DMS153 (cell line): ENCODE data around the gene TSPO.

ENCODE experiments used
- DNase-seq: peaks from one replicate; lab custom pipeline; 2025; lab: John Stamatoyannopoulos, UW

TSPO gene

DNA sequence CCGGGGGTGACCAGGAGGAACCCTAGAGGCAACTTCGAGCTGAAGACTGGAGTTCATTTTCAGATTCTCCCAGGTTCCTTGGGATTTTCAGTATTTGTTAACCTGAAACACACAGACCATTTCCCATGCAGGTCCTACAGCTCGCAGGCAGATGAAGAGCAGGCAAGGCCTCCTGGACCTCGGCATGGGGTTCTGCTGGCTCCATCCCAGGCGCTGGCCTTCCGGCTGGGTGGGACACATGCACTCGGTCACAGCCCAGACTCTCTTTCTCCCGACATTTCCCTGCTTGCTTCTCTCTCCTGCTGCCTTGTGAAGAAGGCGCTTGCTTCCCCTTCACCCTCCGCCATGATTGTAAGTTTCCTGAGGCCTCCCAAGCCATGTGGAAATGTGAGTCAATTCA, 51.0 kb downstream of the TSPO start:
- DNase-seq, result no peak

DNA sequence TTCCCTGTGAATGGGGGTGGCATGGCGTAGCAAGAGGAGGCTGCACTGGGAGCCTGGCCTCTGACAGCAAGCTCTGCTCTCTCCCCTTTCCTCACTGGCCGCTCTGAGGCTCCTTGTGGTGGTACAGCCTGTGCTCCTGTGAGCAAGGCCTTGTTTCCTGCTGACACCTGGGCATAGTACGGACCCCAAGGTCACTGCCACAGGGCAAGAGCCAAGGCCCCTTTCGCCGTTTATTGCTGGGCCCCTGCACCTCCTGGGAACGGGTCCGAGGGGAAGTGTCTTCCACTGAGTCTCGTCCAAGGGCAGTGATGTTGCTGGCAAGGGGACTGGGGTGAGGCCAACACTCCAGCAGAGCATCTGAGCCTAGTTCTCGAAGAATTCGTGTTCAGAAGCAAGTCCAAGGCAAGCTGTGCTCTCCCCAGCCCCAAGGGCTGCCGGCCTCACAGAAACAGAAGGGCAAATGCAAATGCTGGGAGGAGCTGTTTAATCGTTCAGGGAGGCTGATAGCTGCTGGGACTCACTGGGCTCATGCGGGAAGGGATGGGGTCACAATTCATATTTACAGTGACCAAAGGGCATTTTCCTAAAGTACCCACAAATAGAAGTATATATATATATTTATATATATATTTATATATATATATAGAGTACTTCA, 51.5 kb downstream of the TSPO start:
- DNase-seq, result no peak

DNA sequence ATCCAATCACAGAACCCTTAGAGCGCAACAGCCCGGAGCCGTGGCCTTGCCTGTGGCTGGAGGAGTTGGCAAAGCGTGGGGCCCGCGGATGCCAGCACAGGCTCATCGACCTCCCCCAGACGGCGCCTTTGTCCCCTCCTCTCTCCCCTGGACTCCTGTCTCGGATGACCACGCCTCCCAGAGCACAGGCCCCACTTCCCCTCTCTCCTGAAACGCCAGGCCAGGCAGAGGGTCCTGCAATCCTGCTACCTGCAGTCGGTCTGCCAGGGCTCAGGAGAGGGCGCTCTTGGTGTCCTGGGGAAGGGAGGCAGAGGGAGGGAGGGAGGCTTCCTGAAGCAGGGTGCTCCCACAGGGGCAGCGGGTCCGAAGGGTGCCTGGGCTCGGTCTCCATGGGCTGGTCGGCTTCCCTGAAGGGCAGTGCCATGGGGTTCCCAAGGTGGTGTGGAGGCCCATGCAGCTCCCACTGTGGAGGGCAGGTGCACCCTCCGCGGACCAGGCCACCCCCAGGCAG, 52.2 kb downstream of the TSPO start:
- no peak for DNase-seq

DNA sequence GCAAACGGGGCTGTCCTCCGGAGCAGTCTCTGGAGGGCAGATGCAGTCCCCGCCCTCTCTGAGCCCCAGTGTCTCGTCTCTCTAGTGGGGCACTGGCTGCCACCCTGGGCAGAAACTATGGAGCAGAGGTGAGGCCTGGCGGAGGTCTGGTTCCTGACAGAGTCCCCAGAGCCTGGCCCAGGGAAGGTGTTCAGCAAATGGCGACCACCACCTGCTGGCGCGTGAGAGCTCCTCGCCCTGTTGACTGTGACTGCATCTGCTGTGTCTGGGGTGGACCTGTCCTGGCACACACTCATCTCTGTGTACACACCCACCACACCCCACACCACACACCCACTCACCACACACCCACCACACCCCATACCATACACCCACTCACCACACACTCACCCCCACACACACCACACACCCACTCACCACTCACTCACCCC, 53.9 kb downstream of the TSPO start:
- DNase-seq, result no peak

DNA sequence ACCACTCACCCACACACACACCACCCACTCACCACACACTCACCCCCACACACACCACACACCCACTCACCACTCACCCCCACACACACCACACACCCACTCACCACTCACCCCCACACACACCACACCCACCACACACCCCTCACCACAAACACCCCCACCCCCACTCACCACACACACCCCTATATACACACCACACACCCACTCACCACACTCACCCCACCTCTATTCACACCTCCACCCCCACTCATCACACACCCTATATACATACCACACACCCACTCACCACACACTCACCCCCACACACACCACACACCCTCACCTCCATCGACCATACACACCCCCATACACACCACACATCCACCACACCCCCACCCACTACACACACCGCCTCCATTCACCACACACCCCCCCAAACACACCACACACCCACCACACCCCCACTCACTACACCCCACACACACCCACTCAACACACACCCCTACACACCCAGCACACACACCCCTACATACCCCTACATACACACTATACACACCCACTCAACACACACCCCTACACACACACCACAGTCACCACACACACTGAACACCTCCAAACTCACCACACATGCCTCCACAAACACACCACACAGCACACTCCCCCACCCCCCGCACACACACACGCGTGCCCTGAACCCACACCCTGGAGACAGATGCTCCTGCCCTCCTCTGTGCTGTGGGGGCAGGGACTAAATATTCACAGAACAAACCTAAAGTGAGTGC, 54.6 kb downstream of the TSPO start:
- no peak for DNase-seq

DNA sequence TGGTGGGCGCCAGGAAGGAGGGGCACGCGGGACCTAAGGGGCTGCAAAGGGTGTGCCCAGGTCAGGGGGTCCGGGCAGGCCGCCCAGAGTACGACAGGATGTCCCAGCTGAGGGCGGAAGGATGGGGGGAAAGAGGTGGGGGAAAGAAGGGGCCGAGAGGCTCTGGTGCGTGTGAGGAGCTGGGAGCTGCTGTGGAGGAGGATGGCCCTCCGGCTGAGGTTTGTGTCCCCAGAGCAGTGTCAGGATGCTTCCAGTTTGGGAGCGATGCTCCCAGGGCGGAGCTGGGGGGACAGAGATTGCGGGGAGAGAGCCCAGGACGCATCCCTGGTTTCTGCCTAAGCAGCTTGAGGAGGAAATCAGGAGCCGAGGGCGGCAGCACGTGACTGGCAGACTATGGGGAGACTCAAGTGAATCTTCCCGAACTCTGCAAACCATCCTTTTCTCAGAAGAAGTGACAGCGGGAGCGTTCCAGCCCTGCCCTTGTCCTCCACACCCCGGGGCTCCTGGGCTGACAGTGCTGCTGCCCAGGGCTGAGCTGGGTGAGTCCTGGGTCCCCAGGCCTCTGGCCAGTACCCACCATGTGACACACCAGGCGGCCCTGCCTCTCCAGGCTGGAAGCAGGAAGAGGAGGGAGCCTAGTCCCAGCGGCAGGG, 55.3 kb downstream of the TSPO start:
- no peak for DNase-seq

DNA sequence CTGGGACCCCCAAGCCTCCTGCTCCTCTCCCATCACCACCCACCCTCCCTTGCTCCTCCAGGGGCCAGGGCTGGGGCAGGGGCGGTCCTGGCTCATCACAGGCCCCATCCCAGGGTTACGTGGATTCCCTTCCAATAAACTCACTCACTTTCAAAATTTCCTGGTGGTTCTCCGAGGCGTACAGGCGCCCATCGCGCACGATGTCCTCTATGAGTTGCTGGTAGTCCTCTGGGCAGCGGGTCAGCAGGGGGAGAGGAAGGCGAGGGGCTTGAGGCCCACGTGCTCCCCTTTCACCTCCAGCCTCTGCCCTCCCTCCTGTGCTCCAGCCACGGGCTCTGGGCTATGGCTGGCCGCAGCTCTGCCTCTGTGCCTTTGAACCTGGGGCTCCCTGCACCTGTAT, 56.0 kb downstream of the TSPO start:
- no peak for DNase-seq

DNA sequence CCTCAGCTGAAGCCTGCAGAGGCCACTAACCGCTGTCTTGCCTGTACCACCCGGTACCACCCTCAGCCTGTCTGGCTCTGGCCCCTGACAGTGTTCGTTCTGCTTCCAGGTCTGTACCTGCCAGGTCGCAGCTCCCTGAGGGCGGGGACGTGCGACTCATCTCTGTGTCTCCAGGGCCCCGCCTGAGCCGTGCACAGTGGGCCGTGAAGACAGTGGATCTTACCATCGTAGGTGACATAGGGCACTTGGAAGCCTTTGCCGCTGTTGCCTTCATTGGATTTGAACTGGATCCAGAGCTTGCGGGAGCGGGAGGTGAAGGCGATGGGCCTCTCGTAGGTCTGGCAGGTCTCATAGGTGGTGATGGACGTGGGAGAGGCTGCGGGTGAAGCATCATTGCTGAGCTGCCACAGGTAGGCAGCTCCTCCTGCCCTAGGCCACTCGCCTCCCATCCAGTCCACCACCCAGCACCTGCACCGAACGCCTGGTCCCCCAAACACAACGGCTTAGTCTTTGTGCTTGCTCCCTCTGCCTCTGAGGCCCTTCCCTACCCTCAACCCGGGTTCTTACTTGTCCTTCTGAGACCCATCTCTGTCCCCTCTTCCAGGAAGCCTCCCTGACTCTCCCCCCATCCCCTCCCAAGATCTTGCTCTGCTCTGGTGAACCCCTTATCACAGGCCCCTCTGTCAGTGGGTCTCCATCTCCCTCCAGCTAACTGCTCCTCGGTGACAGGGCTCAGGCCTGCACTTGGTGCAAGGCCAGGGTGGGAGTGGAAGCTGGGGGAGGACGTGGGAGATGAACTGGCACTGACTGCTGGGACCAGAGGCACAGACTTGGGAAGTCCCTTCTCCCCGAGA, 56.7 kb downstream of the TSPO start:
- DNase-seq, result no peak

DNA sequence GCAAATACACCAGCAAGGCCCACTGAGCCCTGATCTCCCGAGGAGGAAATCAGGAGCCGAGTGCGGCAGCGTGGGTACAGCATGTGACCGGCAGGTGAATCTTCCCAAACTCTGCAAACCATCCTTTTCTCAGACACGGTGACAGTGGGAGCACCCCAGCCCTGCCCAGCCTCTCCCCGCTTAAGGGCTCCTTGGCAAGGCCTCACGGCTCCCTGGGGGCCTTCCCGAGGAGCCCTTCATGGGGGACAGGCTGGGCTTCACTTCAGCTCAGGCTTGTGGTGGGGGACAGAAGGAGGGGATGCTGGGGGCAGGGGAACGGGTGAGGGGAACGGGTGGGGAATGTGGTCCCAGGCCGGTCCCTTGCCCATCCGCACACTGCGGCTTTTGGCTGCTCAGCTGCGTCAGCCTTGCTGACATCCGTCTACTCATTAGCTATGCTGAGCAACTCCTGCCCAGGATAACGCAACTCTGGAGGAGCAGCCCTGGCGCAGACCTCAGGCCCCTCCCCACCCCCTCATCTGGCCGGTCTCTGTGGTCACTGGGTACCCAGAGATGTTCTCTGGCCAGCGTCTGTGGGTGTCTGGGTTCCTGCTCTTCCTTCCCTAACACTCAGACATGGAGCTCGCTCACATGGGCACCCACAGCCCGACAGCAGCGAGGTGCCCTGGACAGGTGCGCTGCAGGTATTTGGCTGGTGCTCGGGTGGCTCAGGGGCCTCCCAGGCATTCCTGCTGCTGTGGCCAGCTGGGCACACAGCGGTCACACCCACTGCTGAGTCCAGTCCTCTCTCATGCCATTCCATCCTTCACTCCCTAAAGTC, 57.6 kb downstream of the TSPO start:
- DNase-seq, result no peak

DNA sequence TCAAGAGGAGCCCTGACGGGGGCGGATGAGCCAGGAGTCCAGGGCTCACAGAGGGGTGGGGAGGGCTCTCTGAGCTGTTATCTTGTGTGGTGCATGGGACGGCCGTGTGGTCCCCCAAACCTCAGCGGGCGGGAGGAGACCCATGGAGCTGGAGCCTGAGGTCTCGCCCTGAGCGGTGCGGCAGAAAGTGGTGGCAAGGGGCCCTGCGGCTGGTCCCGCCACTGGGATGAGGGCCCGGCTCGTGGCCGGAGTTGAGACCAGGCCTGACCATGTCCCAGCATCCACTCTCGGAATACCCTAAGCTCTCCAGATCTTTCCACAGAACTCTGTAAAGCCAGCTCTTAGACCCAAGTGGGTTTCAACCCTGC, 58.1 kb downstream of the TSPO start:
- DNase-seq, result no peak

DNA sequence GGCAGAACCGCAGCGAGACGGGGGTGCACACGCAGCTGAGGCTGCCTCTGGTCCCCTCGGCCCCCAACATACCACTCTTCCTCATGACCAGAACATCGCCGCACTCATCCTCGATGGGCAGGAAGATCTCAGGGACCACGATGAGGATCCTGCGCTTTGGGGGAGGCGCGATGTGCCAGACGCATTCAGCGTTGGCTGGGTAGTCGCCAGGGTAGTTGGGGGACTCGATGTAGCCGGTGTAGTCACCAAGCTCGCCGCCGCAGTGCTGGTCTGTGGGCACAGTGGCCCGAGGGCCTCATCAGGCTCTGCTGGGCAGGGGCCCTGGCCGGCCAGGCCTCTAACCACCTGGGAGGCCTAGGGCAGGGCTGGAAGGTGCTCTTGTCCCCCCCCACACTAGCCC, 58.6 kb downstream of the TSPO start:
- no peak for DNase-seq

DNA sequence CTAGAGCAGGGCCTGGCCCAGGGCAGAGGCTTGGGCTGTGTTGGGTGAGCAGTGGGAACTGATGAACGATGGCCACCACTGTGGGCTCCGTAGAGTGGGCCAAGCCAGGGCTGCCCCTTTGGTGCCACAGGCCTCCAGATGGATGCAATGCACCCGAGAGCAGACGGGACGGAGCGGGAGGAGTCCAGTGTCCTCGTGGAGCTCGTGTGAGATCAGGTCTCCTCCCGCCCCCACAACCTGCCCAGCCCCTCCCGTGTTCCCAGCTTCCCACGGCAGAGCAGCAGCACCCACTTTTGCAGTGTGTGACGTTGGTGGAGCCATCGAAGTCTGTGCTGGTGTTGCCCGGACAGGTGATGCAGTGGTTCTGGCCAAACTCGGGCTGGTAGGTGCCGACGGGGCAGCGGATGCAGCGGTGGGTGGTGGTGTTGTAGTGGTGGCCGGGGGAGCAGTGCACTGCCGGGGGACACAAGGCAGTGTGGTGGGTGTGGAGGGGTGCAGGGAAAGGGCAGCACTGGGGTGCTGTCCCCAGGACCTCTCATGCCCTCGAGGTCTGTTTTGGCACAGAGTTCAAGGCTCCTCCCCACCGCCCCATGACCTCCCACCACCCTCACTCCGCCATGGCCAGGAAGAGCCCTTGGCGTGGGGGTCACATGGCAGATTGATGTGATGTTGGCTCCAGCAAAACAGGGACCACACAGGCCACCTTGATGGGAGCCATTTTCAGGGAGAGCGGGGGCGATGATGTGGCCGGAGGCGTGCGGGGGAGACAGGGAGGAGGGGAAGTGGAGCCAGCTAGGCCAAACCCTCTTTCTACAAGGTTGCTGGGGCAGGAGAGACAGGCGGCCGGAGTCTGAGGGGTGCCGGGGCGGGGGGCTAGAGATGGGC, 59.5 kb downstream of the TSPO start:
- no peak for DNase-seq

DNA sequence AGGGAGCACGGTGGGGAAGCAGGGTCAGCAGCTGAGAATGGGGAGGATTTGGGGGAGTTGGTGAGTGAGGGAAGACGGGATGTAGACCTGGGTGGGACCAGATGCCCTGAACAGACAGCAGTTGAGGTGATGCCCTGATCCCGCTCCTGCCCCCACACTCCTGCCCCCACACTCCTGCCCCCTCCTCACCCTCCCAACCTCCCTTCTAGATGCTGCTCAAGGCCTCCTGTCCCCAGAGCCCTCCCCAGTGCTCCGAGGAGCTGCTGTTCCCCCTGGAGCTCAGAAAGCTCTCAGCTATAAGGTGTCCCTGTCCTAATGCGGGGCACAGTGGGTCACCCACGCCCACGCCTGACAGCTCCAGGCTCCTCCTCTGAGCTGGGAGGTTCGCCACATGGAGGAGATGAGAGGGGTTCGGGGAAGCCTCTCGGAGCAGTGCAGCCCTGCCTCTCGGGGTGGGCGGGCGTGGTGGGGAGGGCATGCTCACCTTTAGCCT, 60.6 kb downstream of the TSPO start:
- no peak for DNase-seq

DNA sequence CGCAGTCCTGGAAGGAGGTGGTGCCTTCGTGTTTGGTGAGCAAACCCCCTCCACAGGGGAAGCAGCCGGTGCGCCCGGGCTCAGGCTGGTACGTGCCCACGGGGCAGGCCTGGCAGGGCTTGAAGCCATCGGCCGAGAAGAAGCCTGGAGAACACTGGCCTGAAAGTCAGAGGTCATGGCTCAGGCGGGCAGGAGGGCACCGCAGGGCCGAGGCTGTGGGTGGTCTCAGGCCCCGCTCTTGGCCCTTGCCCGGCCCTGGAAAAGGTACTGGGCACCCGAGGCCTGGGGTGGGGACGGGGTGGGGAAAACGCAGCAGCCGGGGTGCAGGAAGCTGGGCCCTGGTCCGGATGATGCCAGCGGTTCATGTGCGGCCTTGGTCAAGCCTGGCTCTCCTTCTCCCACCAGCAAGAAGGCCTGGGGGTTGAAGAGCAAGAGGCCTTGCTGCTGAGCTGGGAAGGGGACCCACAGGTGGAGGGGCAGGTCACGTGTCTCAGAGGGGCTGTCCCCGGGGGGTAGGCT, 61.1 kb downstream of the TSPO start:
- DNase-seq, result no peak
